CD4-positive, alpha-beta T cell (primary cell): ENCODE results near the gene CPSF4. TPM values are rescaled to one million over a fixed set of nuclear protein-coding genes. Genes with fewer than 3 reads are reported as not detected.

Experiments used
- ATAC-seq: fragments of 200-7000 bp; cut with Tn5 transposase; one replicate; pipeline ENCODE4 v1.10.0; 2022; ENCODE audit warnings: mild to moderate bottlenecking; ENCODE audit not compliant: poor library complexity
- CTCF ChIA-PET: fragments of 350-600 bp; sonication (Branson Sonifier 250); formaldehyde crosslinking; loops from one replicate; lab custom pipeline; 2021; ENCODE audit warnings: antibody characterized with exemption, inconsistent platforms; lab: Charles Lee
- POLR2A ChIA-PET: fragments of 350-600 bp; sonication (Branson Sonifier 250); formaldehyde crosslinking; loops from one replicate; lab custom pipeline; 2021; ENCODE audit warnings: antibody characterized with exemption, inconsistent platforms; lab: Charles Lee
- DNase-seq, 14 experiments: peaks; one replicate each; pipeline ENCODE4 v3.0.0-alpha.2; 2013 to 2020; ENCODE audit warnings: mixed read lengths in 2 of 14
- H3K27ac ChIP-seq, 2 donors: one replicate each; pipeline versions ENCODE4 v1.5.1 to v1.7.0; 2013; ENCODE audit warnings: low read length in 2 of 2, low read depth in 1 of 2, mild to moderate bottlenecking in 1 of 2
- H3K27me3 ChIP-seq, 2 experiments: 1 replicate in 1 of 2; 2 replicates in 1 of 2; pipeline versions ENCODE4 v1.6.1 to v1.7.0; 2013; ENCODE audit warnings: low read length in 2 of 2, control low read depth in 1 of 2, mild to moderate bottlenecking in 1 of 2, moderate library complexity in 1 of 2; ENCODE audit not compliant: insufficient read depth in 2 of 2, control insufficient read depth in 1 of 2
- H3K36me3 ChIP-seq: one replicate; pipeline ENCODE4 v1.6.1; 2013; ENCODE audit warnings: low read length, control low read depth; ENCODE audit not compliant: insufficient read depth
- H3K4me1 ChIP-seq: one replicate; pipeline ENCODE4 v1.6.1; 2013; ENCODE audit warnings: low read length, control low read depth; ENCODE audit not compliant: insufficient read depth
- H3K4me3 ChIP-seq: one replicate; pipeline ENCODE4 v1.5.1; 2013; ENCODE audit warnings: mild to moderate bottlenecking, low read length, moderate library complexity
- H3K9me3 ChIP-seq, 2 experiments: 1 replicate in 1 of 2; 2 replicates in 1 of 2; pipeline versions ENCODE4 v1.6.1 to v1.7.0; 2013; ENCODE audit warnings: low read length in 2 of 2, mild to moderate bottlenecking in 2 of 2, control low read depth in 1 of 2, moderate library complexity in 1 of 2; ENCODE audit not compliant: control insufficient read depth in 1 of 2, insufficient read depth in 1 of 2
- H3K27ac Mint-ChIP-seq: one replicate; pipeline ENCODE4 v1.8.0; 2020; ENCODE audit warnings: mixed read lengths
- H3K27me3 Mint-ChIP-seq: one replicate; pipeline ENCODE4 v1.8.0; 2021; ENCODE audit warnings: mixed read lengths
- H3K36me3 Mint-ChIP-seq: one replicate; pipeline ENCODE4 v1.8.0; 2021; ENCODE audit warnings: low read depth, mixed read lengths
- H3K4me1 Mint-ChIP-seq: one replicate; pipeline ENCODE4 v1.8.0; 2021; ENCODE audit warnings: low read depth, mixed read lengths
- H3K4me3 Mint-ChIP-seq: one replicate; pipeline ENCODE4 v1.8.0; 2020; ENCODE audit warnings: mild to moderate bottlenecking, mixed read lengths
- H3K9me3 Mint-ChIP-seq: one replicate; pipeline ENCODE4 v1.8.0; 2020; ENCODE audit warnings: mixed read lengths
- CTCF ChIP-seq: fragments of 200-600 bp; IDR thresholded peaks from one replicate; pipeline ENCODE4 v1.8.0; 2022; ENCODE audit warnings: antibody characterized with exemption, mild to moderate bottlenecking
- intact Hi-C, 2 experiments: fragments of 100-400 bp; cut with DNase I in 1 of 2; cut with micrococcal nuclease in 1 of 2; formaldehyde crosslinking; loops; one replicate each; pipeline versions ENCODE4 v1.15.1 to v1.9.0; 2023 to 2025; cut with DNase I, micrococcal nuclease
- total RNA-seq, 174 experiments: library from RNA in 2 of 174; stranded (reverse) in 2 of 174; gene quantifications; one replicate each; pipeline ENCODE4 v1.2.3 and lab custom pipeline; 2021 to 2026

Gene CPSF4
- total RNA-seq, 2 experiments from 2014 or later, result 28.1 to 31.7 TPM

GRCh38 chr7:99473315-99473596 is 34.5 kb downstream of the CPSF4 start:
- Histone ChIP-seq H3K9me3 (no peaks in the 10 kb centered on the region), H3K4me3 (peak overlapping the region; percentile 75), H3K27ac (peak overlapping the region; percentile 78 to 81), H3K36me3 (peaks cover 7% of the 10 kb centered on the region), H3K27me3 (no peaks in the 10 kb centered on the region), H3K4me1 (peaks cover 43% of the 10 kb centered on the region)
- ChIA-PET POLR2A (interaction anchor here (0.9 to 3.3 kb wide), 6 partner anchors 25 to 446 kb away, joined by 3 to 46 read pairs (median 5); partner anchors contain the start of genes BUD31, TRIM4, ZKSCAN5 and ZNF394), CTCF (interaction anchor here (1.0 kb wide), 1 partner anchor 32 kb away, joined by 3 read pairs; no protein-coding TSS in a partner anchor)
- ATAC-seq, result no peak
- H3K9me3 Mint-ChIP-seq, result no peaks in the 10 kb centered on the region
- peak in 3 of 14 experiments; percentile 43 to 55 (median 52) for DNase-seq
- H3K27me3 Mint-ChIP-seq, result no peaks in the 10 kb centered on the region
- H3K4me3 Mint-ChIP-seq, result peak overlapping the region; percentile 95
- H3K36me3 Mint-ChIP-seq, result peaks cover 21% of the 10 kb centered on the region
- H3K27ac Mint-ChIP-seq, result peak overlapping the region; percentile 90
- no peak for TF ChIP-seq CTCF
- H3K4me1 Mint-ChIP-seq, result peaks cover 46% of the 10 kb centered on the region
- intact Hi-C loops, result loop anchor here (1.0 to 2.0 kb wide), 2 partner anchors 32 to 64 kb away; partner anchors contain the start of gene ZKSCAN5 (in 1 of the 2)

GRCh38 chr7:99476107-99476506 is 37.4 kb downstream of the CPSF4 start:
- Mint-ChIP-seq H3K27me3 (no peaks in the 10 kb centered on the region), H3K4me1 (peaks cover 53% of the 10 kb centered on the region), H3K27ac (peak overlapping the region; percentile 27), H3K4me3 (no peak overlapping the region), H3K36me3 (peaks cover 42% of the 10 kb centered on the region), H3K9me3 (no peaks in the 10 kb centered on the region)
- ChIA-PET POLR2A (interaction anchor here (1.2 to 2.2 kb wide), 4 partner anchors 13 to 82 kb away, joined by 3 to 9 read pairs (median 4); partner anchors contain the start of genes ZKSCAN5, ZNF394 and ZNF655), CTCF (no interaction called here)
- no peak for TF ChIP-seq CTCF
- no peaks in the 10 kb centered on the region for H3K27me3 ChIP-seq
- intact Hi-C loops, result no loop called here
- ATAC-seq, result no peak
- H3K4me3 ChIP-seq, result no peak overlapping the region
- no peaks in the 10 kb centered on the region for H3K9me3 ChIP-seq
- no peak for DNase-seq
- H3K4me1 ChIP-seq, result peaks cover 56% of the 10 kb centered on the region
- no peak overlapping the region for H3K27ac ChIP-seq
- H3K36me3 ChIP-seq, result peaks cover 18% of the 10 kb centered on the region

- Histone ChIP-seq H3K36me3 (peaks cover 30% of the 10 kb centered on the region), H3K27ac (peak overlapping the region in 1 of 2 donors; percentile 6), H3K27me3 (no peaks in the 10 kb centered on the region), H3K4me3 (no peak overlapping the region), H3K9me3 (no peaks in the 10 kb centered on the region), H3K4me1 (peaks cover 37% of the 10 kb centered on the region)
- Mint-ChIP-seq H3K4me1 (peaks cover 33% of the 10 kb centered on the region), H3K4me3 (peak overlapping the region; percentile 15), H3K9me3 (no peaks in the 10 kb centered on the region), H3K27ac (peak overlapping the region; percentile 56), H3K36me3 (peaks cover 45% of the 10 kb centered on the region), H3K27me3 (no peaks in the 10 kb centered on the region)
- no peak for DNase-seq
- no peak for TF ChIP-seq CTCF
- CTCF ChIA-PET, result no interaction called here
- POLR2A ChIA-PET, result interaction anchor here (0.8 to 1.8 kb wide), 5 partner anchors 21 to 101 kb away, joined by 3 to 8 read pairs (median 3); partner anchors contain the start of gene ZNF394
- no peak for ATAC-seq
- intact Hi-C loops, result no loop called here
Observed at GRCh38 chr7:99478464-99479440, 40.0 kb downstream of the CPSF4 start.
